Stimulated activated CD4-positive, alpha-beta T cell treated with anti-CD3 and anti-CD28 coated beads, Interleukin-12 subunit alpha, Interleukin-12 subunit beta, amount 100 ng/mL, for 4 hours (primary cell): ENCODE results near the gene BCL2L2.

Source experiments
- DNase-seq: peaks from one replicate; pipeline ENCODE4 v3.0.0-alpha.2; 2020

The BCL2L2 gene

GRCh38 chr14:23299986-23300686 is 6.5 kb upstream of the BCL2L2 start:
- DNase-seq: no peak

DNA sequence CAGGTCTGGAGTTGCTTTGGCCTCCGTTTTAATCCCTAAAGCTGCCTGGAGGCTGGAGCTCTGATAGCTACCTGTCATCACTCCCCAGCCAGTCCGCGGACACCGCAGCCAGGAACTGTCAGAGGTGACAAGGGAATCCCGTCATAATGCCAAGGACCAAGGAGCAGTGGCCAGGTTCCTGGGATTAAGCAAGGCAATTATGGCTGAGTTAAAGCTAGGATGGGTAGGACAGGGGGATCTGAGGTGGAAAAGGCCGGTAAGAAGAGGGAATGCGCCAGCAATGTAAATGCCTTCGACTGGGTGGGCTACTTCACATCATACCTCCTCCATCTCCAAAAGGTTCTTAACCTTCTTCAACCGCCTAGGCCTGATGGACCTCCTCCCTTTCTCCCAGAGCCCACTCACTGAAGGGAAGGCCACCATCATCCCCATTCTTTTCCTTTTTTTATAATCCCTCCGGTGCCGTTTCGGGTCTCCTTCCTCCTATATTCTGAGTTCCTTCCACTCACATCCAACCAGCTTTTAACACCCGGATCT is 5.9 kb upstream of the BCL2L2 start:
- DNase-seq: peak; percentile 16

DNA sequence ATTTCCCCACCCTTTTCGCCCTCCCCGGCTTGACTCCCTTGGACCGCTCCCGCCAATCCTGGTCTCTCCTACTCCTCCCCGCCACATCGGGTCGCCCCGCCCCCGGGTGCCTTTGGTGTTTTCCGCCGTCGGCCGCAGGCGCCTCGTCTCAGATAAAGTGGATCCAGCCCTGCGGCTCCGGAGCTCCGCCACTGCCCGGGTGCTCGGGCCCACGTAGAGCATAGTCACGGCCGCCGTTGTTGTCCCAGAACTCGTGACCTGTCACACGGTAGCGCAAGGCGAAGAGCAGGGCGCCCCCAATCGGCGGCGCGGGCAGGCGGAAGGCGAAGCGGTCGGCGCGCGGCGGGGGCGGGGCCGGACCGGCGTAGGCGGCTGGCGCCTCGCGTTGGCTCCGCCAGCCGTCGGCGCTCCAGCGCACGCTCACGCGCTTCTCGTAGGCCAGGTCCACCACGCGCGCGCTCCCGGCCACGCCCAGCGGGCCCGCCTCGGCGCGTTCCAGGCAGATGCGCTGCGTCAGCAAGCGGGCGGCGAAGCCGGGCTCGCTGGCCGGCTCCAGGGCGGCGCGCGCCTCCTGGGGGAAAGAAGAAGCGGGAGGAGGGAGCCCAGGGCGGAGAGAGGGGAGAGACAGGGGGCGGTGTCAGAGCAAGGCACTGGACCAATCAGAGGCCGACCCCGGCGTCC is 5.2 kb upstream of the BCL2L2 start:
- DNase-seq: peak; percentile 96

DNA sequence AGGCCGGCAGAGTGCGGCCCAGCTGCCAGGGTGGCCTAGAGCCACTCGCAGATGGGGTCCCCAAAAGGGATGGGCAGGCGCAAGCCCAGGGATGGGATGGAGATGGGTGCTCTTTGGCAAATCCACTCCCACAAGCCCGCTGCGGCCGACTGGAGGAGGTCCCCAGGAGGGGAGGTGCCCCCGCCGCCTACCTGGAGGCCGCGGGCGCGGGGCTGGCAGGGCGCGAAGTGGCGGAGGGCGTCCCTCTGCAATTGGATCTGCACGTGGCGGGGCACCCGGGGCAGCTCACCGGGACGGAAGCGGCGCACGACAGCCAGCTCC is 4.7 kb upstream of the BCL2L2 start:
- DNase-seq: no peak

DNA sequence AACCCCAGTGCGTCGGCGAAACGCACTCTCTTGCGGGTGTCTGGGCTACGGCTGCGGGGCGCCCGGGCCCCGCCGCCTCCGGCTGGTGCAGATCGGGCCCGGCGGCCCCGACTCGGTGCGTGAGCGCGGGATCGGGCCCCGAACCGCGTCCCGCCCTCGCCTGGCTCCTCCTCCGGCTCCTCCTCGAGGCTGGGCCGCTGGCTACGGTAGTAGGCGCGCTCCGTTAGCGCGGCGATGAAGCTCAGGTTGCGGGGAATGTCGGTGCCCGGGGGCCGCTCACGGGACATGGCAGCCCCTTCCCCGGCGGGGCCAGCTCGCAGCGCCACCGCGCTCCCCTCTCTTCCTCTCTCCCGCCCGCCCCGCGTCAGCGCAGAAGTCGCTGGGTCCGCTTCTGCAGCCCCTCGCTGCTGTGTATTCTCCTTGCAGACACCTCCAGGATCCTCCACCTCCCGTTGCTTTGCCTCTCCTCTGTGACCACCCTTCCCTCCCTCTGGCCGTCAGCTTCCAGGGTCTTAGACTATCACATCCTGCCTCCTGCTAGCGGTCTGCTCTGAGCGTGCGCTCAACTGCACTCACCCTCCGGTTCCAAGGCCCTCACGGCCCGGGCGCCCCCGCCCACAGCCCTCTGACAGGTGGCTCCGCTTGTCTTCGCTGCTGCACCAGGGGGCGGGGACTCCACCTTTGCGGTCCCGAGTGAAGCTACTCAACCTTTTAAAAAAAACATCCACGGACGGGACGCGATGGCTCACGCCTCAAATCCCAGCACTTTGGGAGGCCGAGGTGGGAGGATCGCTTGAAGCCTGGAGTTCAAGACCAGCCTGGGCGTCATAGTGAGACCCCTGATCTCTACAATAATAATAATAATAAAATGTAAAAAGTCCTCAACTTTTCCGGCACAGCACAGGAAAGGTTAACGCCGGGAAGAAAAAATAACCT is 4.1 kb upstream of the BCL2L2 start, which contains the start of gene PPP1R3E:
PPP1R3E (minus strand) TSS at position 570 of the 936 bp plus-strand sequence; CDS start at position 287, 283 bp downstream.
- peak; percentile 83 for DNase-seq

DNA sequence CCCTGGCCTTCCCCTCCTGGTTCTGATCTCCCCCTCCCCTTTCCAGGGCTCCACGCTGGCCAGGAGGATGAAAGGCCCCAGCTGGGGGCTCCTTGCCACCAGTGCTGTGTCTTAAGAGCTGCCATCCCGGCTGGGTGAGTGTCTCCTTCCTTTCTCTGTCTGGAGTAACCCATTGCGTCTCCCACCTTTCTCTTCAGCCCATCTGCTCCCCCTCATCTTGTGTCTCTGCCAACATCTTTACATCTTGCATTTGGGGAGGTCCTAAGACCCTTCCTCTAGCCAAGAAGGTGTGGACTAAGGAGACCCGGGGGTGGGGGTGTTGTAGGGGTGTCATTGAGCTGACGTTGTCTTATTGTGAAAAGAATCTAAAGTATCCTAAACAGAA is 505 bp downstream of the BCL2L2 start:
- no peak for DNase-seq

GRCh38 chr14:23307687-23308644 is 1.3 kb downstream of the BCL2L2 start:
- no peak for DNase-seq

GRCh38 chr14:23308721-23309445 is 2.2 kb downstream of the BCL2L2 start:
- DNase-seq: no peak

DNA sequence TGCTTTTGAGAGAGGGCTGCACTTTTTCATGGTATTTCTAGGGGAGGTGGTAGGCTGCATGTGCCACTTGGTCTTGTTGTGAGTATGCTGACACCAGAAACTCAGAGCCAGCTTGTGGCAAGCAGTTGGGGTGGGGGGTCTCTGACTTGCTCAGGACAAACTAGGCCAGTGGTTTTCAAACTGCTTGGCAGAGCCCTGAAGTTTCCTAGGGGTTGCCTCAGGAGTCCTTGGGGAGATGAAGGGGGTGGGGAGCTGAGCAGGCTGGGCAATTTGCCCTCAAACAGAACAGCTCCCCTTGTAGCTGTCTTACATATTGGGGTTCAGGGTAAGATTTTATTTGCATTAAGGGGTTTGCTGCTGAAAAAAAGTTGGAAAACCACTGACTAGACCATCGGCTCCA is 3.9 kb downstream of the BCL2L2 start:
- DNase-seq: no peak

DNA sequence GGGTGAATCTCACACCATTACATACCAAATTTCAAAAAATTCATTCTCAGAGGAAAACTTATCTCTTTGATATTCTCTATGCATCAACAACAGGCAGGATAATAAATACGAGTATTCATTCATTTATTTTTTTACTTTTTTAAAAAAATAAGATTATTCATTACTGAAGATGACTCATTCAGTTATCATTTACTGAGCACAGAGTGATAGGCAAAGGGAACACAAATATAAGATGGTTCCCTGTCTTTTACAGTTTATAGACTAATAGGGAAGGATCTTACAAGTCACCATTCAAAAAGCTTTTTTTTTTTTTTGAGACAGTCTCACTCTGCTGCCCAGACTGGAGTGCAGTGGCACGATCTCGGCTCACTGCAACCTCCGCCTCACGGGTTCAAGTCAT is 9.7 kb downstream of the BCL2L2 start:
- no peak for DNase-seq

- DNase-seq: no peak
Measured at GRCh38 chr14:23319746-23320583, 13.3 kb downstream of the BCL2L2 start.

DNA sequence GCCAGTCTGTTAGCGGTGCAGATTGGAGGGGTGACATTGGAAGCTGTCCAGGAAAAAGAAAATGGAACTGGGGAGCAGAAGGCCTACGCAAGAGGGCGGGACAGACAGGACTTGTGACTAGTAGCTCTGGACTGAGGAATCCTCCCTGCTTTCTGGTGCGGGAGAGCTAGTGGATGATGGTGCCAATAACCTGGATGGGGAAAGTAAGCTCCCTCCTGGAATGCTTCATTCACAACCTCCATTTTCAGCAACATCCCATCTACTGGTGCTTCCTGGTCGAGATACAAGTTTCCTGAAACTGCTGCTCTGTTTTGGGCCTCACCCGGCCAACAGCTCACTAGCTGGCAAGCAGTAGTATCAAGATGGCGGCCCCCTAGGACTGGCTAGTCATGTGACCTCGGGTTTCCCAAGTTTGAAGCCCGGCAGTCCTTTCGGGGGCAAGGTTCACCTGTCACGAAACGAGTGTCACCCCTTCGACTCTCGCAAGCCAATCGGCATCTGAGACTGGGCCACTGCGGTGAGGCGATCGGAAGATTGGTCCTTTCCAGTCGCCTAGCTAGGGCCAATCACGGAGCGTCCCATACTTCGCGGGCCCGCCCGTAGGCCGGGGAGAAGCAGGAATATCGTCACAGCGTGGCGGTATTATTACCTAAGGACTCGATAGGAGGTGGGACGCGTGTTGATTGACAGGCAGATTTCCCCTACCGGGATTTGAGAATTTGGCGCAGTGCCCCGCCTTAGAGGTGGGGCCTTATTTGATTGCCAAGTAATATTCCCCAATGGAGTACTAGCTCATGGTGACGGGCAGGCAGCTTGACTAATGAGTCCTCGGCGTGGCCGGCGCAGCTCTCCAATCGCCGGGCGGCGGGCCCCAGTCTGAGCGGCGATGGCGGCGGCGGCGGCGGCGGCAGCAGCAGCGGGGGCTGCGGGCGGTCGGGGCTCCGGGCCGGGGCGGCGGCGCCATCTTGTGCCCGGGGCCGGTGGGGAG is 14.2 kb downstream of the BCL2L2 start, which contains the start of gene PABPN1:
PABPN1 (plus strand) TSS at position 874 of the 988 bp plus-strand sequence; CDS start at position 887, 13 bp downstream.
- peak; percentile 92 for DNase-seq

DNA sequence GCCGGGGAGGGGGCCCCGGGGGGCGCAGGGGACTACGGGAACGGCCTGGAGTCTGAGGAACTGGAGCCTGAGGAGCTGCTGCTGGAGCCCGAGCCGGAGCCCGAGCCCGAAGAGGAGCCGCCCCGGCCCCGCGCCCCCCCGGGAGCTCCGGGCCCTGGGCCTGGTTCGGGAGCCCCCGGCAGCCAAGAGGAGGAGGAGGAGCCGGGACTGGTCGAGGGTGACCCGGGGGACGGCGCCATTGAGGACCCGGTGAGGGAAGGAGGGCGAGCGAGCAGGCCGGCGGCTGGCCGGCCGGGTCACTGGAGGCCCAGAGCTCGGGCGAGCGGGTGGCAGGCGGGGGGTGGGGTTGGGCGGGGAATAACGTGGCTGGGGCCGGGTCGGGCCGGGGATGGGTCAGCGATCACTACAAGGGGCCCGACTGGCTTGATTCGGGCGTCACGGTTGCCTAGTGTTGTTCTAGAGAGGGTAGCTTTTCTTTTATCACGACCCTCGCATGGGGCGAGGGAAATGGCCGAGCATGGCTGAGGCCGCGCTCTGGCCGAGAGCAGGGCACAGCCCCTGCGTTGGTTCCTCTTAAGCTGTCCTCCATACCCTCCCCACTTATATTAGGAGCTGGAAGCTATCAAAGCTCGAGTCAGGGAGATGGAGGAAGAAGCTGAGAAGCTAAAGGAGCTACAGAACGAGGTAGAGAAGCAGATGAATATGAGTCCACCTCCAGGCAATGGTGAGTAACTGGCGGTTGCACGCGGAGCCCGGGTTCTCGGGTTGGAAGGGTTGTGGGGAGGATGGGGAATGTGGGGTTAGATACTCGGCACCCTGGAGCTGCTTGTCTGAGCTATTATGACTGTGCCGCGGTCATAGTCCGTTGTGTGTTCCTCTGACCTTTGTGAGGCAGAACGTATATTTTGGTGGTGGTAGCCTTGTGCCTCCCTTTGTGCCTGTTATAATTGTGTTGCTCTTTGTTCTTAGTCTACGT is 15.2 kb downstream of the BCL2L2 start:
- DNase-seq: peak; percentile 37

DNA sequence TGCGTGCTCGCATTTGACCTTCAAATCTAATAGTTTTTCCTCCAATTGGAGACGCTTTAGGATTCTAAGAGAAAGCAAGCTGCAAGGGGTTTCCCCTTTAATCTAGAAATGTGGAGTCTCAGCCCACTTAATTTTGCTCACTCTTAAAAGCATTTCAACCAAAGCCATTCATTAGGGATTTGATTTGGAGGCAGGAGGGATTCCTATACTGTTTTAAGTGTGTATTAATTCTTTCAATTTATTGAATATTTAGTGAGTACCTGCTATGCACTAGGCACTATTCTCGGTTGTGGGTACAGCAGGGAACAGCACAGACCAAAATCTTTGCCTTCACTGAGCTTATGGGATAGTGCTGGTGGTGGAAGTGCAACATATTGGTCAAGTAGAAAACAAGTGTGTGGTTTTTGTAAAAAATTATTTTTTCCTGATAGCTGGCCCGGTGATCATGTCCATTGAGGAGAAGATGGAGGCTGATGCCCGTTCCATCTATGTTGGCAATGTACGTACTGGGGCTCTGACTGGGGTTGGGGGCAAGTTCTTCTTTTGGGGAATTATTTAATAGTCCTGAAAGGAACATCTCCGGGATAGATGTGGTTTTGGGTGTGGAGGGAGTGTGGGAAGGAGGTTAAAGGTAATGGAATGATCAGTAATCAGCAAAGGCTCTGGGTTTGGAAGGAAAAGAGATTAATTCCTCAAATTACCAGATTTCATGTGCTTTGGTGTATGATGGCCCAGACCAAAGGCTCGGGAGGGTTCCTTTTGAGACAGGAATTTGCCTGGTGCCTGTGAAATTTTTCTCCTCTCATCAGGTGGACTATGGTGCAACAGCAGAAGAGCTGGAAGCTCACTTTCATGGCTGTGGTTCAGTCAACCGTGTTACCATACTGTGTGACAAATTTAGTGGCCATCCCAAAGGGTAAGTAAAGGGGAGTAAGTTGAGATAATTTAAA is 16.2 kb downstream of the BCL2L2 start:
- no peak for DNase-seq

- DNase-seq: no peak
Measured at GRCh38 chr14:23323838-23324454, 17.3 kb downstream of the BCL2L2 start.

GRCh38 chr14:23324455-23324846 is 17.8 kb downstream of the BCL2L2 start:
- DNase-seq: no peak
